Measurements from ENCODE around the gene PSMD9. TPM values are rescaled to one million over a fixed set of nuclear protein-coding genes. Genes with fewer than 3 reads are reported as not detected.

Gene PSMD9
- total RNA-seq, 1 experiment from 2014 or later: 55.5 TPM

DNA sequence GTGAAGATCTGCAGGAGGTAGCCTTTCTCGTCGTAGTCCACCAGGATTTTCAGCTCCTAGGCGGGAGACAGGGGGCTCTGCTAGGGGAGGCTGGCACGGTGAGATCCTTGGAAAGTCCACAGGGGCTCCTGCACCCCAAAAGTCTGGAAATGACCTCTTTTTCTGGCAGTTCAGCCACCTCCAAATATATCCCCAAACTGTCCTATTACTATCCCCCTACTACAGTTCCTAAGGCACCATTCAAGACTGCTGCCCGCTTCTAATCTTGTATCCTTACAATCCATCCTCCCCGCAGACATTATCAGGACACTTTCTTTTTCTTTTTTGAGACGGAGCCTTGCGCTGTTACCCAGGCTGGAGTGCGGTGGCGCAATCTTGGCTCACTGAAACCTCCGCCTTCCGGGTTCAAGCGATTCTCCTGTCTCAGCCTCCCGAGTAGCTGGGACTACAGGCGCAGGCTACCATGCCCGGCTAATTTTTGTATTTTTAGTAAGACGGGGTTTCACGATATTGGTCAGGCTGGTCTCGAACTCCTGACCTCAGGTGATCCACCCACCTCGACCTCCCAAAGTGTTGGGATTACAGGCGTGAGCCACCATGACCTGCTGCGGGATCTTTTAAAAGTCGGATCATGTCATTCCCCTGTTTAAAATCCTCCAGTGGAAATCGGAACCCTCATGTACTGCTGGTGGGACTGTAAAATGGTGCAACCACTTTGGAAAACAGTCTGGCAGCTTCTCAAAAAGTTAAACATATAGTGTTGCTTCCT, 48.4 kb upstream of the PSMD9 start:
- TSS peak; percentile 93 for BruUV-seq (replicated peaks)
- intact Hi-C loops (cut with micrococcal nuclease): loop anchor here (1.0 to 5.0 kb wide), 3 partner anchors 40 to 47 kb away; partner anchors contain the start of gene PSMD9

More for the DNA sequence above, 48.4 kb upstream of the PSMD9 start:
- CTCF ChIA-PET: interaction anchor here (6.0 kb wide), 1 partner anchor 45 kb away, joined by 20 read pairs; the partner anchor contains the start of gene RHOF
- H3K36me3 ChIP-seq (ENCODE audit: control insufficient read depth in 1 of 2, insufficient read depth in 2 of 2, low read length in 2 of 2): no peaks in the 10 kb centered on the region
- POLR2A ChIA-PET: no interaction called here
- H3K4me2 ChIP-seq (ENCODE audit: low read length): peak overlapping the region; percentile 82
- no peaks in the 10 kb centered on the region for H3K79me2 ChIP-seq (ENCODE audit: insufficient read depth, low read length)
- ATAC-seq (peak; percentile 14), DNase-seq (ENCODE audit: low read depth, low spot score) (no peak)
- no peaks in the 10 kb centered on the region for H3K9me2 ChIP-seq (ENCODE audit: insufficient read depth)
- H3K9me3 ChIP-seq (ENCODE audit: control insufficient read depth in 1 of 2, insufficient read depth in 1 of 2, low read depth in 1 of 2, low read length in 2 of 2): no peaks in the 10 kb centered on the region
- peak overlapping the region; percentile 87 for H2AFZ ChIP-seq (ENCODE audit: low read depth, low read length, poor library complexity, severe bottlenecking)
- H3K27ac ChIP-seq (ENCODE audit: low read depth, low read length): peak overlapping the region; percentile 66
- H3K9ac ChIP-seq (ENCODE audit: low read length): peak overlapping the region; percentile 88
- peak overlapping the region; percentile 55 to 94 for H3K4me3 ChIP-seq (replicated peaks in 1 of 2; ENCODE audit: low read depth in 1 of 2, low read length in 2 of 2)
- H3K27me3 ChIP-seq (ENCODE audit: insufficient read depth, low read length): no peaks in the 10 kb centered on the region
- no peak for TF ChIP-seq EZH2 (IDR thresholded peaks at IDR 0.05)
- TF ChIP-seq SP1 (IDR thresholded peaks at IDR 0.05; ENCODE audit: low read depth): no peak
- no peak for TF ChIP-seq CBX3 (IDR thresholded peaks at IDR 0.05; ENCODE audit: low read depth)
- TF ChIP-seq, protein P1, sequence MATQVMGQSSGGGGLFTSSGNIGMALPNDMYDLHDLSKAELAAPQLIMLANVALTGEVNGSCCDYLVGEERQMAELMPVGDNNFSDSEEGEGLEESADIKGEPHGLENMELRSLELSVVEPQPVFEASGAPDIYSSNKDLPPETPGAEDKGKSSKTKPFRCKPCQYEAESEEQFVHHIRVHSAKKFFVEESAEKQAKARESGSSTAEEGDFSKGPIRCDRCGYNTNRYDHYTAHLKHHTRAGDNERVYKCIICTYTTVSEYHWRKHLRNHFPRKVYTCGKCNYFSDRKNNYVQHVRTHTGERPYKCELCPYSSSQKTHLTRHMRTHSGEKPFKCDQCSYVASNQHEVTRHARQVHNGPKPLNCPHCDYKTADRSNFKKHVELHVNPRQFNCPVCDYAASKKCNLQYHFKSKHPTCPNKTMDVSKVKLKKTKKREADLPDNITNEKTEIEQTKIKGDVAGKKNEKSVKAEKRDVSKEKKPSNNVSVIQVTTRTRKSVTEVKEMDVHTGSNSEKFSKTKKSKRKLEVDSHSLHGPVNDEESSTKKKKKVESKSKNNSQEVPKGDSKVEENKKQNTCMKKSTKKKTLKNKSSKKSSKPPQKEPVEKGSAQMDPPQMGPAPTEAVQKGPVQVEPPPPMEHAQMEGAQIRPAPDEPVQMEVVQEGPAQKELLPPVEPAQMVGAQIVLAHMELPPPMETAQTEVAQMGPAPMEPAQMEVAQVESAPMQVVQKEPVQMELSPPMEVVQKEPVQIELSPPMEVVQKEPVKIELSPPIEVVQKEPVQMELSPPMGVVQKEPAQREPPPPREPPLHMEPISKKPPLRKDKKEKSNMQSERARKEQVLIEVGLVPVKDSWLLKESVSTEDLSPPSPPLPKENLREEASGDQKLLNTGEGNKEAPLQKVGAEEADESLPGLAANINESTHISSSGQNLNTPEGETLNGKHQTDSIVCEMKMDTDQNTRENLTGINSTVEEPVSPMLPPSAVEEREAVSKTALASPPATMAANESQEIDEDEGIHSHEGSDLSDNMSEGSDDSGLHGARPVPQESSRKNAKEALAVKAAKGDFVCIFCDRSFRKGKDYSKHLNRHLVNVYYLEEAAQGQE (IDR thresholded peaks at IDR 0.05; ENCODE audit: low read depth): no peak
- no peak for TF ChIP-seq TCF7L2 (IDR thresholded peaks at IDR 0.05; ENCODE audit: borderline replicate concordance, extremely low read depth, insufficient read depth, insufficient read length)
- no peak for TF ChIP-seq EGR1 (IDR thresholded peaks at IDR 0.05; ENCODE audit: low read depth)
- no peak for TF ChIP-seq EZH2phosphoT487 (IDR thresholded peaks at IDR 0.05; ENCODE audit: borderline replicate concordance)
- no peak; the same call in 1 of the 2 replicates for TF ChIP-seq POLR2AphosphoS5 (IDR thresholded peaks at IDR 0.05; ENCODE audit: low read depth, low read length)
- TF ChIP-seq, protein P2, sequence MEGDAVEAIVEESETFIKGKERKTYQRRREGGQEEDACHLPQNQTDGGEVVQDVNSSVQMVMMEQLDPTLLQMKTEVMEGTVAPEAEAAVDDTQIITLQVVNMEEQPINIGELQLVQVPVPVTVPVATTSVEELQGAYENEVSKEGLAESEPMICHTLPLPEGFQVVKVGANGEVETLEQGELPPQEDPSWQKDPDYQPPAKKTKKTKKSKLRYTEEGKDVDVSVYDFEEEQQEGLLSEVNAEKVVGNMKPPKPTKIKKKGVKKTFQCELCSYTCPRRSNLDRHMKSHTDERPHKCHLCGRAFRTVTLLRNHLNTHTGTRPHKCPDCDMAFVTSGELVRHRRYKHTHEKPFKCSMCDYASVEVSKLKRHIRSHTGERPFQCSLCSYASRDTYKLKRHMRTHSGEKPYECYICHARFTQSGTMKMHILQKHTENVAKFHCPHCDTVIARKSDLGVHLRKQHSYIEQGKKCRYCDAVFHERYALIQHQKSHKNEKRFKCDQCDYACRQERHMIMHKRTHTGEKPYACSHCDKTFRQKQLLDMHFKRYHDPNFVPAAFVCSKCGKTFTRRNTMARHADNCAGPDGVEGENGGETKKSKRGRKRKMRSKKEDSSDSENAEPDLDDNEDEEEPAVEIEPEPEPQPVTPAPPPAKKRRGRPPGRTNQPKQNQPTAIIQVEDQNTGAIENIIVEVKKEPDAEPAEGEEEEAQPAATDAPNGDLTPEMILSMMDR (IDR thresholded peaks at IDR 0.05 in 2 of 3, conservative IDR thresholded peaks at IDR 0.05 in 1 of 3; ENCODE audit: borderline replicate concordance in 1 of 3, insufficient read depth in 1 of 3, low read depth in 2 of 3, low read length in 2 of 3): no peak
- TF ChIP-seq, protein P3, sequence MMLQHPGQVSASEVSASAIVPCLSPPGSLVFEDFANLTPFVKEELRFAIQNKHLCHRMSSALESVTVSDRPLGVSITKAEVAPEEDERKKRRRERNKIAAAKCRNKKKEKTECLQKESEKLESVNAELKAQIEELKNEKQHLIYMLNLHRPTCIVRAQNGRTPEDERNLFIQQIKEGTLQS (IDR thresholded peaks at IDR 0.05): no peak
- RAD21 ChIA-PET (ENCODE audit: low non-redundant PET in 1 of 2, low total read pairs in 2 of 2, uncharacterized antibody in 2 of 2, unreplicated experiment in 2 of 2): no interaction called here
- H4K20me1 ChIP-seq (ENCODE audit: insufficient read depth): no peaks in the 10 kb centered on the region
- H3K4me1 ChIP-seq (ENCODE audit: control insufficient read depth in 1 of 2, insufficient read depth in 2 of 2, low read length in 2 of 2): peaks cover 4 to 44% of the 10 kb centered on the region in 2 experiments; a peak in 3 of 4 replicates

Data from HCT116 (cell line).